GM12864 (cell line): ENCODE data around the gene SCEL.

Experiments
- DNase-seq: peaks from one replicate; pipeline ENCODE4 v3.0.0-alpha.2; 2011; ENCODE audit warnings: low read depth
- H3K4me3 ChIP-seq: 2 replicates; pipeline ENCODE4 v1.5.1; 2011; ENCODE audit warnings: mild to moderate bottlenecking, low read depth, low read length, control low read depth
- CTCF ChIP-seq: IDR thresholded peaks from 2 replicates; pipeline ENCODE4 v1.5.1; 2011; ENCODE audit warnings: low read depth, mild to moderate bottlenecking, moderate library complexity, low read length, control low read depth, inconsistent platforms; ENCODE audit errors: missing control alignments

Gene SCEL

GRCh38 chr13:77530875-77531274, 4.6 kb upstream of the SCEL start:
- no peak for DNase-seq
- TF ChIP-seq CTCF, result no peak

GRCh38 chr13:77532983-77533382, 2.5 kb upstream of the SCEL start:
- DNase-seq, result no peak
- no peak overlapping the region for H3K4me3 ChIP-seq
- no peak for TF ChIP-seq CTCF

More at GRCh38 chr13:77530875-77531274, 4.6 kb upstream of the SCEL start:
- no peak overlapping the region for H3K4me3 ChIP-seq

- no peak for DNase-seq
- no peak overlapping the region for H3K4me3 ChIP-seq
- no peak for TF ChIP-seq CTCF
Observed at GRCh38 chr13:77533875-77534788, 1.4 kb upstream of the SCEL start.

GRCh38 chr13:77536358-77536757, 852 bp downstream of the SCEL start:
- DNase-seq, result no peak
- TF ChIP-seq CTCF, result no peak
- H3K4me3 ChIP-seq, result no peak overlapping the region

GRCh38 chr13:77537289-77537919, 1.9 kb downstream of the SCEL start:
- H3K4me3 ChIP-seq, result no peak overlapping the region
- no peak for DNase-seq
- no peak for TF ChIP-seq CTCF

- DNase-seq, result no peak
- H3K4me3 ChIP-seq, result no peak overlapping the region
- no peak for TF ChIP-seq CTCF
Observed at GRCh38 chr13:77543711-77544110, 8.2 kb downstream of the SCEL start.
